T-helper 22 cell (primary cell): Measurements from ENCODE around the gene TCERG1L.
"Not testable (repeated sequence)": the region's sequence is repeated elsewhere in the genome, so short reads cannot be mapped to it uniquely, and the experiment has no call there.

Source experiments
- DNase-seq: peaks from one replicate; pipeline ENCODE4 v3.0.0-alpha.2; 2020; ENCODE audit warnings: low read depth

The TCERG1L gene

GRCh38 chr10:131100418-131101410 is 210.8 kb downstream of the TCERG1L start:
- DNase-seq: not testable (repeated sequence)

GRCh38 chr10:131099028-131099726 is 212.3 kb downstream of the TCERG1L start:
- no peak for DNase-seq

GRCh38 chr10:131098416-131098952 is 213.0 kb downstream of the TCERG1L start:
- no peak for DNase-seq

GRCh38 chr10:131096031-131096430 is 215.5 kb downstream of the TCERG1L start:
- DNase-seq: no peak

GRCh38 chr10:131095313-131095580 is 216.3 kb downstream of the TCERG1L start:
- DNase-seq: no peak

- DNase-seq: no peak
Observed at GRCh38 chr10:131094527-131095312, 216.8 kb downstream of the TCERG1L start.

- no peak for DNase-seq
Observed at GRCh38 chr10:131093795-131094366, 217.6 kb downstream of the TCERG1L start.

GRCh38 chr10:131093346-131093745 is 218.2 kb downstream of the TCERG1L start:
- no peak for DNase-seq

- DNase-seq: no peak
Observed at GRCh38 chr10:131092876-131093275, 218.6 kb downstream of the TCERG1L start.

GRCh38 chr10:131092386-131092785 is 219.1 kb downstream of the TCERG1L start:
- DNase-seq: no peak

GRCh38 chr10:131091682-131092081 is 219.8 kb downstream of the TCERG1L start:
- no peak for DNase-seq

GRCh38 chr10:131090761-131091661 is 220.5 kb downstream of the TCERG1L start:
- no peak for DNase-seq

GRCh38 chr10:131089861-131090260 is 221.7 kb downstream of the TCERG1L start:
- no peak for DNase-seq

- no peak for DNase-seq
Observed at GRCh38 chr10:131089150-131089549, 222.4 kb downstream of the TCERG1L start.

- no peak for DNase-seq
Observed at GRCh38 chr10:131088619-131089018, 222.9 kb downstream of the TCERG1L start.

GRCh38 chr10:131087464-131088215 is 223.9 kb downstream of the TCERG1L start:
- DNase-seq: no peak

GRCh38 chr10:131086511-131086910 is 225.0 kb downstream of the TCERG1L start:
- DNase-seq: no peak

- no peak for DNase-seq
Observed at GRCh38 chr10:131086094-131086493, 225.4 kb downstream of the TCERG1L start.

- no peak for DNase-seq
Observed at GRCh38 chr10:131085091-131085860, 226.2 kb downstream of the TCERG1L start.
